Activated CD4-positive, alpha-beta memory T cell treated with anti-CD3 and anti-CD28 coated beads for 36 hours (primary cell): ENCODE measurements around the gene CNNM4. TPM values are rescaled to one million over a fixed set of nuclear protein-coding genes. Genes with fewer than 3 reads are reported as not detected.
"Not testable (repeated sequence)": the region's sequence is repeated elsewhere in the genome, so short reads cannot be mapped to it uniquely, and the experiment has no call there.

Source experiments
- CTCF ChIA-PET: fragments of 350-600 bp; sonication (Branson Sonifier 250); formaldehyde crosslinking; loops from one replicate; lab custom pipeline; 2021; ENCODE audit warnings: antibody characterized with exemption, inconsistent platforms; lab: Charles Lee
- POLR2A ChIA-PET: fragments of 350-600 bp; sonication (Branson Sonifier 250); formaldehyde crosslinking; loops from one replicate; lab custom pipeline; 2021; ENCODE audit warnings: antibody characterized with exemption; lab: Charles Lee
- DNase-seq: peaks from one replicate; pipeline ENCODE4 v3.0.0-alpha.2; 2020
- H3K27ac Mint-ChIP-seq: one replicate; pipeline ENCODE4 v1.8.0; 2021; ENCODE audit warnings: mixed read lengths
- H3K27me3 Mint-ChIP-seq: one replicate; pipeline ENCODE4 v1.8.0; 2021; ENCODE audit warnings: mixed read lengths
- H3K36me3 Mint-ChIP-seq: one replicate; pipeline ENCODE4 v1.8.0; 2021; ENCODE audit warnings: mixed read lengths
- H3K4me1 Mint-ChIP-seq: one replicate; pipeline ENCODE4 v1.8.0; 2021; ENCODE audit warnings: low read depth, mixed read lengths
- H3K4me3 Mint-ChIP-seq: one replicate; pipeline ENCODE4 v1.8.0; 2021; ENCODE audit warnings: mild to moderate bottlenecking, mixed read lengths
- H3K9me3 Mint-ChIP-seq: one replicate; pipeline ENCODE4 v1.8.0; 2021; ENCODE audit warnings: mixed read lengths
- intact Hi-C: fragments of 100-400 bp; cut with micrococcal nuclease; formaldehyde crosslinking; loops from one replicate; pipeline ENCODE4 v1.15.1; 2023
- total RNA-seq, 2 experiments: library from RNA; stranded (reverse); gene quantifications; one replicate each; pipeline ENCODE4 v1.2.3, GENCODE V29; 2021

Gene CNNM4
- total RNA-seq, 2 experiments from 2014 or later = 7.5 to 8.2 TPM

- Mint-ChIP-seq H3K27ac (no peak overlapping the region), H3K27me3 (no peaks in the 10 kb centered on the region), H3K4me3 (no peak overlapping the region), H3K36me3 (peaks cover 2% of the 10 kb centered on the region), H3K9me3 (no peaks in the 10 kb centered on the region), H3K4me1 (no peaks in the 10 kb centered on the region)
- ChIA-PET POLR2A (no interaction called here), CTCF (no interaction called here)
- intact Hi-C loops = no loop called here
- no peak for DNase-seq
Observed at GRCh38 chr2:96798733-96799622, 38.3 kb downstream of the CNNM4 start.

GRCh38 chr2:96799623-96799935 is 38.9 kb downstream of the CNNM4 start:
- H3K9me3 Mint-ChIP-seq = no peaks in the 10 kb centered on the region
- ChIA-PET POLR2A (no interaction called here), CTCF (interaction anchor here (0.6 to 1.6 kb wide), 4 partner anchors 16 to 1559 kb away, joined by 3 to 6 read pairs (median 4); partner anchors contain the start of gene CNNM3)
- intact Hi-C loops = no loop called here
- no peaks in the 10 kb centered on the region for H3K27me3 Mint-ChIP-seq
- no peak for DNase-seq
- no peaks in the 10 kb centered on the region for H3K4me1 Mint-ChIP-seq
- no peak overlapping the region for H3K27ac Mint-ChIP-seq
- H3K4me3 Mint-ChIP-seq = no peak overlapping the region
- peaks cover 2% of the 10 kb centered on the region for H3K36me3 Mint-ChIP-seq

GRCh38 chr2:96800061-96801004 is 39.6 kb downstream of the CNNM4 start:
- no peak for DNase-seq
- intact Hi-C loops = loop anchor here (1.0 to 10.0 kb wide), 2 partner anchors 40 to 166 kb away; partner anchors contain the start of genes CNNM4 and KANSL3
- H3K27ac Mint-ChIP-seq = no peak overlapping the region

GRCh38 chr2:96801005-96801785 is 40.5 kb downstream of the CNNM4 start:
- CTCF ChIA-PET = interaction anchor here (0.6 to 1.8 kb wide), 20 partner anchors 8 to 808 kb away, joined by 3 to 10 read pairs (median 4); partner anchors contain the start of genes ANKRD39, CNNM3, CNNM4 and FER1L5
- intact Hi-C loops = loop anchor here (1.0 to 10.0 kb wide), 2 partner anchors 41 to 166 kb away; partner anchors contain the start of genes CNNM4 and KANSL3
- peaks cover 4% of the 10 kb centered on the region for H3K4me1 Mint-ChIP-seq
- no peak overlapping the region for H3K4me3 Mint-ChIP-seq
- POLR2A ChIA-PET = interaction anchor here (1.0 to 1.2 kb wide), 2 partner anchors 57 to 247 kb away, joined by 3 read pairs; partner anchors contain the start of gene ANKRD39
- peak; percentile 86 for DNase-seq
- H3K9me3 Mint-ChIP-seq = no peaks in the 10 kb centered on the region
- peaks cover 2% of the 10 kb centered on the region for H3K36me3 Mint-ChIP-seq
- no peaks in the 10 kb centered on the region for H3K27me3 Mint-ChIP-seq
- H3K27ac Mint-ChIP-seq = no peak overlapping the region

More at GRCh38 chr2:96800061-96801004, 39.6 kb downstream of the CNNM4 start:
- Mint-ChIP-seq H3K4me3 (no peak overlapping the region), H3K9me3 (no peaks in the 10 kb centered on the region), H3K4me1 (peaks cover 2% of the 10 kb centered on the region), H3K36me3 (peaks cover 2% of the 10 kb centered on the region), H3K27me3 (no peaks in the 10 kb centered on the region)
- ChIA-PET CTCF (interaction anchor here (0.6 to 1.8 kb wide), 23 partner anchors 9 to 1560 kb away, joined by 3 to 10 read pairs (median 4); partner anchors contain the start of genes ANKRD39, CNNM3, CNNM4 and FER1L5), POLR2A (interaction anchor here (1.0 to 1.2 kb wide), 2 partner anchors 57 to 246 kb away, joined by 3 read pairs; partner anchors contain the start of gene ANKRD39)

- H3K36me3 Mint-ChIP-seq = peaks cover 2% of the 10 kb centered on the region
- CTCF ChIA-PET = interaction anchor here (0.8 to 1.8 kb wide), 11 partner anchors 14 to 809 kb away, joined by 3 to 10 read pairs (median 4); partner anchors contain the start of gene CNNM3
- POLR2A ChIA-PET = interaction anchor here (1.2 kb wide), 1 partner anchor 15 kb away, joined by 6 read pairs; the partner anchor contains the start of gene CNNM3
- H3K27ac Mint-ChIP-seq = no peak overlapping the region
- peak; percentile 83 for DNase-seq
- no peaks in the 10 kb centered on the region for H3K27me3 Mint-ChIP-seq
- no peak overlapping the region for H3K4me3 Mint-ChIP-seq
- no peaks in the 10 kb centered on the region for H3K9me3 Mint-ChIP-seq
- H3K4me1 Mint-ChIP-seq = peaks cover 12% of the 10 kb centered on the region
- intact Hi-C loops = loop anchor here (1.0 to 10.0 kb wide), 3 partner anchors 42 to 167 kb away; partner anchors contain the start of genes CNNM4, KANSL3 and LMAN2L
Observed at GRCh38 chr2:96801786-96802595, 41.3 kb downstream of the CNNM4 start.

- Mint-ChIP-seq H3K4me3 (no peak overlapping the region), H3K27me3 (no peaks in the 10 kb centered on the region), H3K9me3 (no peaks in the 10 kb centered on the region), H3K27ac (no peak overlapping the region), H3K36me3 (peaks cover 2% of the 10 kb centered on the region), H3K4me1 (peaks cover 13% of the 10 kb centered on the region)
- POLR2A ChIA-PET = interaction anchor here (1.2 kb wide), 1 partner anchor 14 kb away, joined by 6 read pairs; the partner anchor contains the start of gene CNNM3
- CTCF ChIA-PET = interaction anchor here (0.8 to 1.6 kb wide), 6 partner anchors 13 to 686 kb away, joined by 3 to 9 read pairs (median 4); partner anchors contain the start of gene CNNM3
- intact Hi-C loops = loop anchor here (1.0 to 10.0 kb wide), 2 partner anchors 62 to 168 kb away; partner anchors contain the start of genes KANSL3 and LMAN2L
- no peak for DNase-seq
Observed at GRCh38 chr2:96802721-96803120, 42.0 kb downstream of the CNNM4 start.

- no peaks in the 10 kb centered on the region for H3K9me3 Mint-ChIP-seq
- ChIA-PET CTCF (no interaction called here), POLR2A (no interaction called here)
- H3K27me3 Mint-ChIP-seq = no peaks in the 10 kb centered on the region
- H3K36me3 Mint-ChIP-seq = peaks cover 1% of the 10 kb centered on the region
- no peak for DNase-seq
- no peak overlapping the region for H3K27ac Mint-ChIP-seq
- intact Hi-C loops = loop anchor here (10.0 kb wide), 1 partner anchor 170 kb away; the partner anchor contains the start of gene KANSL3
- no peak overlapping the region for H3K4me3 Mint-ChIP-seq
- peaks cover 13% of the 10 kb centered on the region for H3K4me1 Mint-ChIP-seq
Observed at GRCh38 chr2:96804986-96805385, 44.3 kb downstream of the CNNM4 start.

GRCh38 chr2:96805946-96806345 is 45.2 kb downstream of the CNNM4 start:
- not testable (repeated sequence) for H3K27me3 Mint-ChIP-seq, H3K9me3 Mint-ChIP-seq, H3K4me3 Mint-ChIP-seq, H3K36me3 Mint-ChIP-seq, DNase-seq
- Mint-ChIP-seq H3K4me1 (peaks cover 13% of the 10 kb centered on the region), H3K27ac (peak overlapping the region; percentile 68)
- intact Hi-C loops = loop anchor here (1.0 to 10.0 kb wide), 2 partner anchors 10 to 171 kb away; partner anchors contain the start of genes CNNM3 and KANSL3
- CTCF ChIA-PET = interaction anchor here (0.6 to 1.4 kb wide), 5 partner anchors 10 to 204 kb away, joined by 3 to 4 read pairs (median 3); partner anchors contain the start of gene CNNM3
- POLR2A ChIA-PET = interaction anchor here (0.6 to 1.5 kb wide), 2 partner anchors 268 to 285 kb away, joined by 3 to 4 read pairs; no protein-coding TSS in a partner anchor

GRCh38 chr2:96806468-96807126 is 45.9 kb downstream of the CNNM4 start:
- DNase-seq = peak; percentile 56
- Mint-ChIP-seq H3K9me3 (no peaks in the 10 kb centered on the region), H3K4me1 (peaks cover 13% of the 10 kb centered on the region), H3K36me3 (peaks cover 1% of the 10 kb centered on the region), H3K27ac (peak overlapping the region; percentile 68), H3K4me3 (peak overlapping the region; percentile 45), H3K27me3 (no peaks in the 10 kb centered on the region)
- ChIA-PET POLR2A (interaction anchor here (1.5 kb wide), 1 partner anchor 269 kb away, joined by 3 read pairs; no protein-coding TSS in a partner anchor), CTCF (interaction anchor here (0.6 to 1.4 kb wide), 5 partner anchors 10 to 204 kb away, joined by 3 to 4 read pairs (median 3); partner anchors contain the start of gene CNNM3)
- intact Hi-C loops = loop anchor here (1.0 to 10.0 kb wide), 2 partner anchors 10 to 172 kb away; partner anchors contain the start of genes CNNM3 and KANSL3
